GM23248 (cell line): ENCODE results near the gene LMOD3.

ENCODE experiments used
- EZH2 ChIP-seq: fragments of 200-600 bp; sonication (generic); IDR thresholded peaks from 2 replicates; pipeline ENCODE4 v1.6.1; 2018; ENCODE audit warnings: antibody characterized with exemption, mild to moderate bottlenecking; ENCODE audit not compliant: insufficient read depth, poor library complexity, severe bottlenecking
- EZH2phosphoT487 ChIP-seq: fragments of 200-600 bp; sonication (generic); IDR thresholded peaks from 2 replicates; pipeline ENCODE4 v1.6.1; 2018; ENCODE audit warnings: antibody characterized with exemption, moderate library complexity, mild to moderate bottlenecking, low read depth; ENCODE audit not compliant: insufficient read depth

- TF ChIP-seq EZH2 = no peak
- TF ChIP-seq EZH2phosphoT487 = no peak
Observed at GRCh38 chr3:69137412-69137811, 15.0 kb upstream of the LMOD3 start.
